Heart left ventricle (tissue), 13 donors: Measurements from ENCODE around the gene ALMS1.

Experiments
- POLR2A ChIP-seq, 2 donors: fragments of 450-650 bp; IDR thresholded peaks; one replicate each; pipeline ENCODE4 v1.6.1; 2017; ENCODE audit warnings: antibody characterized with exemption in 2 of 2, mild to moderate bottlenecking in 2 of 2, moderate library complexity in 2 of 2
- TF ChIP-seq, protein P1 (sequence below), 12 donors: fragments of 200-600 bp; sonication (generic) in 4 of 12; IDR thresholded peaks; one replicate each; pipeline versions ENCODE4 v1.5.0 to v1.8.0; 2018 to 2022; ENCODE audit warnings: antibody characterized with exemption in 12 of 12, mild to moderate bottlenecking in 5 of 12
- donor health status: ischemic (EF 13 %, LVEDD 7.1; RV severe dilation, severe dysfunction).
- donor health status: DM: no; HTN: yes; CAD: no.
- donor health status: DM: no; HTN: no; CAD: no.
- donor health status: ischemic (EF 25% LVEDD 6.9; RV normal size, moderate dysfunction).
- donor health status: ischemic (EF 25% LVEDD 5.7; RV mildly dilated, moderate dysfunction).
- donor health status: ischemic (EF 35%, LVEDD 5.7; RV mildly dilated, moderate dysfunction).
- donor health status: nonischemic (EF 11% LVEDD 7.7; RV severe dilation, severe dysfunction).
- donor health status: DM: yes; HTN: yes; CAD: no.
- donor health status: PGD.
- donor health status: ischemic (EF 29% LVEDD 5.4; RV normal size, mild dysfunction).
- donor health status: nonischemic (EF 23%, LVEDD 6.1; RV moderate dilation, normal function).

DNA sequence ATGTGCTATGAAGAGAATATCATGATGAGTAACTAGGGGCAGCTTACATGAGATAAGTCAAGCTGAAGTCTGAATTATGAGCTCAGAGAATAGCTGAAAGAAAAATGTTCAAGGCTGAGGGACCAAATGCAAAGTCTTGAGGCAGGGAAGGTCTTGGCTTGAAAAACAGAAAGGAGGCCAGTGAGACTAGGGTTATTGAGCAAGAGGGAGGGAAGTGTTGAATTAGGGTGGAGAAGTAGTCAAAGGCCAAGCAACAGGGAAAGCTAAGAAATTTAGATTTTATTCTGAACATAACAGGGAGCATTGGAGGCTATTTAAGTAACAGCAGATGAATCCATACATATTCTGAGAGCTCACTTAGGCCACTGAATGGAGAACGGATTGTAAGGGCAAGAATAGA lies 11.4 kb upstream of the ALMS1 start:
- TF ChIP-seq, protein P1, sequence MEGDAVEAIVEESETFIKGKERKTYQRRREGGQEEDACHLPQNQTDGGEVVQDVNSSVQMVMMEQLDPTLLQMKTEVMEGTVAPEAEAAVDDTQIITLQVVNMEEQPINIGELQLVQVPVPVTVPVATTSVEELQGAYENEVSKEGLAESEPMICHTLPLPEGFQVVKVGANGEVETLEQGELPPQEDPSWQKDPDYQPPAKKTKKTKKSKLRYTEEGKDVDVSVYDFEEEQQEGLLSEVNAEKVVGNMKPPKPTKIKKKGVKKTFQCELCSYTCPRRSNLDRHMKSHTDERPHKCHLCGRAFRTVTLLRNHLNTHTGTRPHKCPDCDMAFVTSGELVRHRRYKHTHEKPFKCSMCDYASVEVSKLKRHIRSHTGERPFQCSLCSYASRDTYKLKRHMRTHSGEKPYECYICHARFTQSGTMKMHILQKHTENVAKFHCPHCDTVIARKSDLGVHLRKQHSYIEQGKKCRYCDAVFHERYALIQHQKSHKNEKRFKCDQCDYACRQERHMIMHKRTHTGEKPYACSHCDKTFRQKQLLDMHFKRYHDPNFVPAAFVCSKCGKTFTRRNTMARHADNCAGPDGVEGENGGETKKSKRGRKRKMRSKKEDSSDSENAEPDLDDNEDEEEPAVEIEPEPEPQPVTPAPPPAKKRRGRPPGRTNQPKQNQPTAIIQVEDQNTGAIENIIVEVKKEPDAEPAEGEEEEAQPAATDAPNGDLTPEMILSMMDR (IDR thresholded peaks at IDR 0.05), result no peak
- TF ChIP-seq POLR2A (IDR thresholded peaks at IDR 0.05), result no peak
